Ovary (tissue), 3 donors: ENCODE measurements around the gene CHRD.

Experiments used
- EP300 ChIP-seq: sonication (generic); formaldehyde crosslinking; IDR thresholded peaks from one replicate; pipeline ENCODE4 v1.6.1; 2017; ENCODE audit warnings: antibody characterized with exemption
- POLR2A ChIP-seq: fragments of 450-650 bp; IDR thresholded peaks from one replicate; pipeline ENCODE4 v1.6.1; 2017; ENCODE audit warnings: antibody characterized with exemption, mild to moderate bottlenecking, moderate library complexity
- TF ChIP-seq, protein P1 (sequence below), 3 donors: fragments of 450-650 bp in 2 of 3; fragments of 200-600 bp in 1 of 3; IDR thresholded peaks; one replicate each; pipeline versions ENCODE4 v1.5.1 to v1.8.0; 2016 to 2022; ENCODE audit warnings: antibody characterized with exemption in 3 of 3, mild to moderate bottlenecking in 1 of 3
- donor health status: DM: no; HTN: no; CAD: no.

- TF ChIP-seq, protein P1, sequence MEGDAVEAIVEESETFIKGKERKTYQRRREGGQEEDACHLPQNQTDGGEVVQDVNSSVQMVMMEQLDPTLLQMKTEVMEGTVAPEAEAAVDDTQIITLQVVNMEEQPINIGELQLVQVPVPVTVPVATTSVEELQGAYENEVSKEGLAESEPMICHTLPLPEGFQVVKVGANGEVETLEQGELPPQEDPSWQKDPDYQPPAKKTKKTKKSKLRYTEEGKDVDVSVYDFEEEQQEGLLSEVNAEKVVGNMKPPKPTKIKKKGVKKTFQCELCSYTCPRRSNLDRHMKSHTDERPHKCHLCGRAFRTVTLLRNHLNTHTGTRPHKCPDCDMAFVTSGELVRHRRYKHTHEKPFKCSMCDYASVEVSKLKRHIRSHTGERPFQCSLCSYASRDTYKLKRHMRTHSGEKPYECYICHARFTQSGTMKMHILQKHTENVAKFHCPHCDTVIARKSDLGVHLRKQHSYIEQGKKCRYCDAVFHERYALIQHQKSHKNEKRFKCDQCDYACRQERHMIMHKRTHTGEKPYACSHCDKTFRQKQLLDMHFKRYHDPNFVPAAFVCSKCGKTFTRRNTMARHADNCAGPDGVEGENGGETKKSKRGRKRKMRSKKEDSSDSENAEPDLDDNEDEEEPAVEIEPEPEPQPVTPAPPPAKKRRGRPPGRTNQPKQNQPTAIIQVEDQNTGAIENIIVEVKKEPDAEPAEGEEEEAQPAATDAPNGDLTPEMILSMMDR (IDR thresholded peaks at IDR 0.05): no peak
- TF ChIP-seq POLR2A (no peak), EP300 (no peak)
Measured at GRCh38 chr3:184372911-184373310, 6.9 kb upstream of the CHRD start.
